GM12878 (cell line): ENCODE measurements around the gene TMSB4X. TPM values are rescaled to one million over a fixed set of nuclear protein-coding genes. Genes with fewer than 3 reads are reported as not detected.

Experiments
- BACH1 ChIP-seq: fragments of 450-650 bp; IDR thresholded peaks from 2 replicates; pipeline ENCODE4 v1.6.1; 2017; ENCODE audit warnings: mild to moderate bottlenecking, borderline replicate concordance
- BCL11A ChIP-seq: IDR thresholded peaks from 2 replicates; pipeline ENCODE4 v1.6.1; 2011; ENCODE audit warnings: low read depth, low read length
- CEBPB ChIP-seq, 2 experiments: fragments of 150-350 bp in 1 of 2; IDR thresholded peaks; 2 replicates each; pipeline ENCODE4 v1.6.1; 2012 to 2014; ENCODE audit warnings: low read depth in 2 of 2, low read length in 2 of 2, borderline replicate concordance in 1 of 2, inconsistent platforms in 1 of 2
- EP300 ChIP-seq, 2 experiments: fragments of 150-350 bp in 1 of 2; IDR thresholded peaks; 2 replicates each; pipeline ENCODE4 v1.6.1; 2011 to 2012; ENCODE audit warnings: low read depth in 2 of 2, low read length in 2 of 2, borderline replicate concordance in 1 of 2, improper control_type of control experiment in 1 of 2, inconsistent platforms in 1 of 2; ENCODE audit not compliant: control insufficient read depth in 1 of 2
- IKZF1 ChIP-seq: fragments of 450-650 bp; conservative IDR thresholded peaks from 2 replicates; pipeline ENCODE4 v1.6.1; 2017; ENCODE audit warnings: antibody characterized with exemption, mild to moderate bottlenecking
- KDM1A ChIP-seq: fragments of 200-600 bp; sonication (generic); IDR thresholded peaks from 2 replicates; pipeline ENCODE4 v1.6.1; 2016; ENCODE audit warnings: borderline replicate concordance
- MYC ChIP-seq: IDR thresholded peaks from 2 replicates; pipeline ENCODE4 v1.6.1; 2011; ENCODE audit warnings: mild to moderate bottlenecking, low read length, moderate library complexity, inconsistent platforms; ENCODE audit not compliant: insufficient read depth, insufficient replicate concordance, insufficient read length, severe bottlenecking
- NR2F1 ChIP-seq: fragments of 450-650 bp; conservative IDR thresholded peaks from 2 replicates; pipeline ENCODE4 v1.6.1; 2017; ENCODE audit warnings: mild to moderate bottlenecking
- RUNX3 ChIP-seq: IDR thresholded peaks from 2 replicates; pipeline ENCODE4 v1.6.1; 2012; ENCODE audit warnings: low read length, inconsistent platforms
- SPI1 ChIP-seq: IDR thresholded peaks from 2 replicates; pipeline ENCODE4 v1.6.1; 2011; ENCODE audit warnings: low read depth, mild to moderate bottlenecking, low read length, moderate library complexity, borderline replicate concordance; ENCODE audit not compliant: insufficient read depth
- STAT1 ChIP-seq: fragments of 450-650 bp; conservative IDR thresholded peaks from 2 replicates; pipeline ENCODE4 v1.6.1; 2014; ENCODE audit warnings: antibody characterized with exemption, mild to moderate bottlenecking
- TARDBP ChIP-seq: IDR thresholded peaks from 2 replicates; pipeline ENCODE4 v1.6.1; 2016; ENCODE audit warnings: borderline replicate concordance
- WRNIP1 ChIP-seq: IDR thresholded peaks from 2 replicates; pipeline ENCODE4 v1.6.1; 2011; ENCODE audit warnings: low read depth, low read length, improper control_type of control experiment, borderline replicate concordance
- ZNF384 ChIP-seq: IDR thresholded peaks from 2 replicates; pipeline ENCODE4 v1.6.1; 2012; ENCODE audit warnings: low read depth, mild to moderate bottlenecking, low read length, improper control_type of control experiment, borderline replicate concordance
- polyA plus RNA-seq, 11 experiments: library from polyadenylated mRNA; depleted of rRNA in 4 of 11; unstranded in 6 of 11; stranded (reverse) in 5 of 11; fragments of >200 nt; fragmentation: Nextera tagmentation in 4 of 11; fragmentation: Illumina TruSeq in 1 of 11; extraction: Ambion mirVana in 4 of 11; extraction: Trizol in 1 of 11; gene quantifications; 1 replicate in 1 of 11; 2 replicates in 10 of 11; pipeline versions ENCODE4 v1.2.1 to v1.2.3, GENCODE V29; 2011 to 2016; ENCODE audit warnings: inconsistent platforms in 2 of 11, missing spikeins in 2 of 11, low read depth in 1 of 11
- total RNA-seq, 4 experiments: library from RNA; depleted of rRNA in 3 of 4; stranded (reverse); fragments of >200 nt in 3 of 4; fragmentation: Illumina TruSeq in 1 of 4; extraction: Trizol in 1 of 4; gene quantifications; 2 replicates each; pipeline versions ENCODE4 v1.2.1 to v1.2.3, GENCODE V29; 2013 to 2021
- TF ChIP-seq, protein P1 (sequence below): IDR thresholded peaks from 2 replicates; pipeline ENCODE4 v1.6.1; 2012; ENCODE audit warnings: mild to moderate bottlenecking, low read depth, low read length
- TF ChIP-seq, protein P2 (sequence below): IDR thresholded peaks from 2 replicates; pipeline ENCODE4 v1.6.1; 2012; ENCODE audit warnings: low read depth, low read length, improper control_type of control experiment
- TF ChIP-seq, protein P3 (sequence below): fragments of 450-650 bp; IDR thresholded peaks from 2 replicates; pipeline ENCODE4 v1.6.1; 2014; ENCODE audit warnings: mild to moderate bottlenecking
- TF ChIP-seq, protein P4 (sequence below): fragments of 450-650 bp; formaldehyde crosslinking; IDR thresholded peaks from 2 replicates; pipeline ENCODE4 v1.4.0; 2022; ENCODE audit warnings: mild to moderate bottlenecking, moderate library complexity

Gene TMSB4X
- total and polyA plus RNA-seq, 10 of the 15 experiments (the other 5 are each of a cell fraction or from before 2014, with no cell fraction given), result 13,924 to 37,234 (median 23,705) TPM

- TF ChIP-seq, protein P1, sequence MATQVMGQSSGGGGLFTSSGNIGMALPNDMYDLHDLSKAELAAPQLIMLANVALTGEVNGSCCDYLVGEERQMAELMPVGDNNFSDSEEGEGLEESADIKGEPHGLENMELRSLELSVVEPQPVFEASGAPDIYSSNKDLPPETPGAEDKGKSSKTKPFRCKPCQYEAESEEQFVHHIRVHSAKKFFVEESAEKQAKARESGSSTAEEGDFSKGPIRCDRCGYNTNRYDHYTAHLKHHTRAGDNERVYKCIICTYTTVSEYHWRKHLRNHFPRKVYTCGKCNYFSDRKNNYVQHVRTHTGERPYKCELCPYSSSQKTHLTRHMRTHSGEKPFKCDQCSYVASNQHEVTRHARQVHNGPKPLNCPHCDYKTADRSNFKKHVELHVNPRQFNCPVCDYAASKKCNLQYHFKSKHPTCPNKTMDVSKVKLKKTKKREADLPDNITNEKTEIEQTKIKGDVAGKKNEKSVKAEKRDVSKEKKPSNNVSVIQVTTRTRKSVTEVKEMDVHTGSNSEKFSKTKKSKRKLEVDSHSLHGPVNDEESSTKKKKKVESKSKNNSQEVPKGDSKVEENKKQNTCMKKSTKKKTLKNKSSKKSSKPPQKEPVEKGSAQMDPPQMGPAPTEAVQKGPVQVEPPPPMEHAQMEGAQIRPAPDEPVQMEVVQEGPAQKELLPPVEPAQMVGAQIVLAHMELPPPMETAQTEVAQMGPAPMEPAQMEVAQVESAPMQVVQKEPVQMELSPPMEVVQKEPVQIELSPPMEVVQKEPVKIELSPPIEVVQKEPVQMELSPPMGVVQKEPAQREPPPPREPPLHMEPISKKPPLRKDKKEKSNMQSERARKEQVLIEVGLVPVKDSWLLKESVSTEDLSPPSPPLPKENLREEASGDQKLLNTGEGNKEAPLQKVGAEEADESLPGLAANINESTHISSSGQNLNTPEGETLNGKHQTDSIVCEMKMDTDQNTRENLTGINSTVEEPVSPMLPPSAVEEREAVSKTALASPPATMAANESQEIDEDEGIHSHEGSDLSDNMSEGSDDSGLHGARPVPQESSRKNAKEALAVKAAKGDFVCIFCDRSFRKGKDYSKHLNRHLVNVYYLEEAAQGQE, result no peak
- TF ChIP-seq NR2F1 (0 out of 2 replicates have a peak, but pooled peaks have one; percentile 24), WRNIP1 (no peak), RUNX3 (no peak), BACH1 (no peak; the same call in 1 of the 2 replicates), KDM1A (no peak), ZNF384 (no peak), BCL11A (no peak), CEBPB (IDR thresholded peaks at IDR 0.05; ENCODE audit: borderline replicate concordance in 1 of 2, low read depth in 2 of 2, low read length in 2 of 2) (no peak), EP300 (IDR thresholded peaks at IDR 0.05; ENCODE audit: borderline replicate concordance in 1 of 2, control insufficient read depth in 1 of 2, low read depth in 2 of 2, low read length in 2 of 2) (peak; percentile 73 to 89; a peak in 2 of 4 replicates), SPI1 (peak; percentile 98), MYC (no peak), IKZF1 (no peak; the same call in 1 of the 2 replicates), TARDBP (no peak), STAT1 (no peak)
- TF ChIP-seq, protein P2, sequence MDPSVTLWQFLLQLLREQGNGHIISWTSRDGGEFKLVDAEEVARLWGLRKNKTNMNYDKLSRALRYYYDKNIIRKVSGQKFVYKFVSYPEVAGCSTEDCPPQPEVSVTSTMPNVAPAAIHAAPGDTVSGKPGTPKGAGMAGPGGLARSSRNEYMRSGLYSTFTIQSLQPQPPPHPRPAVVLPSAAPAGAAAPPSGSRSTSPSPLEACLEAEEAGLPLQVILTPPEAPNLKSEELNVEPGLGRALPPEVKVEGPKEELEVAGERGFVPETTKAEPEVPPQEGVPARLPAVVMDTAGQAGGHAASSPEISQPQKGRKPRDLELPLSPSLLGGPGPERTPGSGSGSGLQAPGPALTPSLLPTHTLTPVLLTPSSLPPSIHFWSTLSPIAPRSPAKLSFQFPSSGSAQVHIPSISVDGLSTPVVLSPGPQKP, result no peak
- TF ChIP-seq, protein P3, sequence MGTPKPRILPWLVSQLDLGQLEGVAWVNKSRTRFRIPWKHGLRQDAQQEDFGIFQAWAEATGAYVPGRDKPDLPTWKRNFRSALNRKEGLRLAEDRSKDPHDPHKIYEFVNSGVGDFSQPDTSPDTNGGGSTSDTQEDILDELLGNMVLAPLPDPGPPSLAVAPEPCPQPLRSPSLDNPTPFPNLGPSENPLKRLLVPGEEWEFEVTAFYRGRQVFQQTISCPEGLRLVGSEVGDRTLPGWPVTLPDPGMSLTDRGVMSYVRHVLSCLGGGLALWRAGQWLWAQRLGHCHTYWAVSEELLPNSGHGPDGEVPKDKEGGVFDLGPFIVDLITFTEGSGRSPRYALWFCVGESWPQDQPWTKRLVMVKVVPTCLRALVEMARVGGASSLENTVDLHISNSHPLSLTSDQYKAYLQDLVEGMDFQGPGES, result no peak
- TF ChIP-seq, protein P4, sequence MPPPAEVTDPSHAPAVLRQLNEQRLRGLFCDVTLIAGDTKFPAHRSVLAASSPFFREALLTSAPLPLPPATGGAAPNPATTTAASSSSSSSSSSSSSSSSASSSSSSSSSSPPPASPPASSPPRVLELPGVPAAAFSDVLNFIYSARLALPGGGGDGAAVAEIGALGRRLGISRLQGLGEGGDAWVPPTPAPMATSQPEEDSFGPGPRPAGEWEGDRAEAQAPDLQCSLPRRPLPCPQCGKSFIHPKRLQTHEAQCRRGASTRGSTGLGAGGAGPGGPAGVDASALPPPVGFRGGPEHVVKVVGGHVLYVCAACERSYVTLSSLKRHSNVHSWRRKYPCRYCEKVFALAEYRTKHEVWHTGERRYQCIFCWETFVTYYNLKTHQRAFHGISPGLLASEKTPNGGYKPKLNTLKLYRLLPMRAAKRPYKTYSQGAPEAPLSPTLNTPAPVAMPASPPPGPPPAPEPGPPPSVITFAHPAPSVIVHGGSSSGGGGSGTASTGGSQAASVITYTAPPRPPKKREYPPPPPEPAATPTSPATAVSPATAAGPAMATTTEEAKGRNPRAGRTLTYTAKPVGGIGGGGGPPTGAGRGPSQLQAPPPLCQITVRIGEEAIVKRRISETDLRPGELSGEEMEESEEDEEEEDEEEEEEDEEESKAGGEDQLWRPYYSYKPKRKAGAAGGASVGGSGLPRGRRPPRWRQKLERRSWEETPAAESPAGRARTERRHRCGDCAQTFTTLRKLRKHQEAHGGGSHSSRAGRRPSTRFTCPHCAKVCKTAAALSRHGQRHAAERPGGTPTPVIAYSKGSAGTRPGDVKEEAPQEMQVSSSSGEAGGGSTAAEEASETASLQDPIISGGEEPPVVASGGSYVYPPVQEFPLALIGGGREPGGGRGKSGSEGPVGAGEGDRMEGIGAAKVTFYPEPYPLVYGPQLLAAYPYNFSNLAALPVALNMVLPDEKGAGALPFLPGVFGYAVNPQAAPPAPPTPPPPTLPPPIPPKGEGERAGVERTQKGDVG (CRISPR knock-in tag), result 0 out of 2 replicates have a peak, but pooled peaks have one; percentile 32
Observed at GRCh38 chrX:12956704-12957534, 18.0 kb upstream of the TMSB4X start (continued).
